Spleen (tissue), 11 donors: ENCODE results near the gene SYT13. TPM values are rescaled to one million over a fixed set of nuclear protein-coding genes. Genes with fewer than 3 reads are reported as not detected.

Source experiments
- DNase-seq: peaks from one replicate; pipeline ENCODE4 v3.0.0-alpha.2; 2020
- H3K27ac ChIP-seq, 8 donors: fragments of 200-600 bp; sonication (generic) in 7 of 8; 1 replicate in 4 of 8; 2 replicates in 4 of 8; pipeline versions ENCODE4 v1.5.0 to v1.8.0; 2016 to 2021; ENCODE audit warnings: inconsistent platforms in 4 of 8, mild to moderate bottlenecking in 4 of 8, moderate library complexity in 1 of 8
- H3K27me3 ChIP-seq, 7 donors: fragments of 200-600 bp; sonication (generic) in 6 of 7; replicated peaks in 1 of 7; 1 replicate in 4 of 7; 2 replicates in 3 of 7; pipeline versions ENCODE4 v1.5.0 to v1.8.0; 2016 to 2021; ENCODE audit warnings: inconsistent platforms in 3 of 7, mild to moderate bottlenecking in 1 of 7
- H3K36me3 ChIP-seq, 6 donors: fragments of 200-600 bp; sonication (generic) in 5 of 6; 1 replicate in 4 of 6; 2 replicates in 2 of 6; pipeline versions ENCODE4 v1.5.0 to v1.8.0; 2016 to 2021; ENCODE audit warnings: inconsistent platforms in 2 of 6
- H3K4me1 ChIP-seq, 6 donors: fragments of 200-600 bp; sonication (generic) in 5 of 6; 1 replicate in 3 of 6; 2 replicates in 3 of 6; pipeline versions ENCODE4 v1.5.0 to v1.8.0; 2016 to 2021; ENCODE audit warnings: inconsistent platforms in 3 of 6
- H3K4me3 ChIP-seq, 8 donors: fragments of 200-600 bp; sonication (generic) in 7 of 8; 1 replicate in 4 of 8; 2 replicates in 4 of 8; pipeline versions ENCODE4 v1.5.0 to v1.8.0; 2016 to 2021; ENCODE audit warnings: inconsistent platforms in 4 of 8, mild to moderate bottlenecking in 4 of 8, moderate library complexity in 2 of 8
- H3K9me3 ChIP-seq, 8 donors: fragments of 200-600 bp; sonication (generic) in 7 of 8; 1 replicate in 4 of 8; 2 replicates in 4 of 8; pipeline versions ENCODE4 v1.5.0 to v1.8.0; 2016 to 2021; ENCODE audit warnings: inconsistent platforms in 4 of 8
- POLR2A ChIP-seq, 3 donors: fragments of 450-650 bp; IDR thresholded peaks; one replicate each; pipeline ENCODE4 v1.5.1; 2017; ENCODE audit warnings: antibody characterized with exemption in 3 of 3, mild to moderate bottlenecking in 1 of 3
- POLR2AphosphoS5 ChIP-seq, 3 donors: sonication (generic); formaldehyde crosslinking; IDR thresholded peaks; one replicate each; pipeline ENCODE4 v1.5.1; 2017; ENCODE audit warnings: antibody characterized with exemption in 3 of 3
- WGBS, 5 donors: extraction: QIAGEN DNeasy Blood & Tissue Kit in 3 of 5; methylation state at CpG; one replicate each; pipeline versions ENCODE4 v1.1.5 to v1.1.7; 2013 to 2018; 5-methylcytosine and 5-hydroxymethylcytosine counted together
- intact Hi-C: fragments of 100-400 bp; cut with DNase I; formaldehyde crosslinking; loops from one replicate; pipeline ENCODE4 v1.15.0; 2023; ENCODE audit warnings: low total_unique reads
- polyA plus RNA-seq, 3 donors: library from polyadenylated mRNA; stranded (reverse); fragments of 200-250 nt; gene quantifications; one replicate each; pipeline ENCODE4 v1.2.1, GENCODE V29; 2013
- total RNA-seq, 7 donors: library from RNA; depleted of rRNA in 3 of 7; stranded (reverse); fragments of >200 nt in 3 of 7; fragmentation: NEBNext Ultra II Directional in 4 of 7; extraction: Animal tissue kit (Norgen Biotek cat#: 25700) in 4 of 7; gene quantifications; one replicate each; pipeline versions ENCODE4 v1.1.0 to v1.2.1, GENCODE V29; 2016 to 2021
- TF ChIP-seq, protein P1 (sequence below), 11 experiments: fragments of 200-600 bp in 7 of 11; fragments of 450-650 bp in 4 of 11; sonication (generic) in 4 of 11; IDR thresholded peaks in 8 of 11; conservative IDR thresholded peaks in 3 of 11; 1 replicate in 7 of 11; 2 replicates in 4 of 11; pipeline versions ENCODE4 v1.4.0 to v1.8.0; 2016 to 2021; ENCODE audit warnings: antibody characterized with exemption in 11 of 11, inconsistent platforms in 4 of 11, mild to moderate bottlenecking in 1 of 11
- donor health status: healthy with polysubstance abuse.
- donor health status: DM: no; HTN: no; CAD: no; lungs with moderate emphysema.
- donor health status: DM: no; HTN: no; CAD: no.
- donor health status: Bipolar disorder and iron deficiency.
- donor health status: healthy.
- donor health status: DM: no; HTN: no; CAD: no.
- donor health status: DM: yes; HTN: yes; CAD: no.

Gene SYT13
- total and polyA plus RNA-seq, 10 donors, result 0.02 to 0.64 (median 0.10) TPM; not detected in 2

- 88 to 95% (median 93%) methylated on average over 1 of the region's 1 CpG for WGBS, 5 donors
- Histone ChIP-seq H3K4me3 (no peak overlapping the region), H3K36me3 (no peaks in the 10 kb centered on the region), H3K27ac (no peak overlapping the region), H3K9me3 (peaks cover 0 to 8% (median 0%) of the 10 kb centered on the region in 8 donors), H3K4me1 (peaks cover 0 to 9% (median 5%) of the 10 kb centered on the region in 6 donors), H3K27me3 (peaks cover 3 to 68% (median 30%) of the 10 kb centered on the region in 7 donors)
- no peak for DNase-seq
- intact Hi-C loops, result no loop called here
- TF ChIP-seq POLR2AphosphoS5 (IDR thresholded peaks at IDR 0.05), result no peak
- no peak for TF ChIP-seq POLR2A (IDR thresholded peaks at IDR 0.05)
- TF ChIP-seq, protein P1, sequence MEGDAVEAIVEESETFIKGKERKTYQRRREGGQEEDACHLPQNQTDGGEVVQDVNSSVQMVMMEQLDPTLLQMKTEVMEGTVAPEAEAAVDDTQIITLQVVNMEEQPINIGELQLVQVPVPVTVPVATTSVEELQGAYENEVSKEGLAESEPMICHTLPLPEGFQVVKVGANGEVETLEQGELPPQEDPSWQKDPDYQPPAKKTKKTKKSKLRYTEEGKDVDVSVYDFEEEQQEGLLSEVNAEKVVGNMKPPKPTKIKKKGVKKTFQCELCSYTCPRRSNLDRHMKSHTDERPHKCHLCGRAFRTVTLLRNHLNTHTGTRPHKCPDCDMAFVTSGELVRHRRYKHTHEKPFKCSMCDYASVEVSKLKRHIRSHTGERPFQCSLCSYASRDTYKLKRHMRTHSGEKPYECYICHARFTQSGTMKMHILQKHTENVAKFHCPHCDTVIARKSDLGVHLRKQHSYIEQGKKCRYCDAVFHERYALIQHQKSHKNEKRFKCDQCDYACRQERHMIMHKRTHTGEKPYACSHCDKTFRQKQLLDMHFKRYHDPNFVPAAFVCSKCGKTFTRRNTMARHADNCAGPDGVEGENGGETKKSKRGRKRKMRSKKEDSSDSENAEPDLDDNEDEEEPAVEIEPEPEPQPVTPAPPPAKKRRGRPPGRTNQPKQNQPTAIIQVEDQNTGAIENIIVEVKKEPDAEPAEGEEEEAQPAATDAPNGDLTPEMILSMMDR (IDR thresholded peaks at IDR 0.05 in 8 of 11, conservative IDR thresholded peaks at IDR 0.05 in 3 of 11), result no peak
Observed at GRCh38 chr11:45290586-45290985, 4.4 kb upstream of the SYT13 start.

DNA sequence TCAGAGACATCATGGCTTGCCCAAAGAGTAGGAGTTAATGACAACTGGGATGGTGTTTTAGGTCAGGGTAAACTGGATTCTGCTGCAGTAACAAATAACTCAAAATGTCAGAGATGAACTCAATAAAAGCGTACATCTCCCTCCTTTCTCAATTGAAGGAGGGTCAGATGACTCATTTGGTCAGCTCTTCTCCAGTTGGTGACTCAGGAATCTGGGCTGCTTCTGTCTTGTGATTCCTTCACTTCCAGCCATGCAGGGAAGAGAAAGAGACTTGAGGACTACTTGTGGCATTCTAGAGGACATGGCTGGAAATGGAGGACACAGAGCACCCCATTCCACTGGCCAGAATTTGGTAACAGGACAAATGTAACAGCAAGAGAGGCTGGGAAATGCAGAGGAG, 3.2 kb upstream of the SYT13 start:
- peaks cover 3 to 80% (median 38%) of the 10 kb centered on the region in 7 donors for H3K27me3 ChIP-seq
- no peak for DNase-seq
- H3K9me3 ChIP-seq, result peaks cover 0 to 8% (median 0%) of the 10 kb centered on the region in 8 donors
- WGBS, 5 donors, result 61 to 96% (median 72%) methylated on average over 1 of the region's 1 CpG
- H3K4me3 ChIP-seq, result no peak overlapping the region
- no peaks in the 10 kb centered on the region for H3K36me3 ChIP-seq
- no peak overlapping the region for H3K27ac ChIP-seq
- H3K4me1 ChIP-seq, result peaks cover 0 to 21% (median 10%) of the 10 kb centered on the region in 6 donors
- intact Hi-C loops, result no loop called here
- TF ChIP-seq POLR2A (IDR thresholded peaks at IDR 0.05), result no peak
- TF ChIP-seq, protein P1 (IDR thresholded peaks at IDR 0.05 in 8 of 11, conservative IDR thresholded peaks at IDR 0.05 in 3 of 11), result no peak

GRCh38 chr11:45288339-45288738, 2.2 kb upstream of the SYT13 start:
- no peak for DNase-seq
- no peaks in the 10 kb centered on the region for H3K36me3 ChIP-seq
- no peak overlapping the region for H3K4me3 ChIP-seq
- 50 to 70% (median 62%) methylated on average over 2 of the region's 2 CpGs for WGBS, 5 donors
- peaks cover 0 to 8% (median 0%) of the 10 kb centered on the region in 8 donors for H3K9me3 ChIP-seq
- peaks cover 3 to 89% (median 42%) of the 10 kb centered on the region in 7 donors for H3K27me3 ChIP-seq
- TF ChIP-seq, protein P1 (IDR thresholded peaks at IDR 0.05 in 8 of 11, conservative IDR thresholded peaks at IDR 0.05 in 3 of 11), result no peak
- TF ChIP-seq POLR2A (IDR thresholded peaks at IDR 0.05) (no peak), POLR2AphosphoS5 (IDR thresholded peaks at IDR 0.05) (no peak)
- no peak overlapping the region for H3K27ac ChIP-seq
- intact Hi-C loops, result no loop called here
- H3K4me1 ChIP-seq, result peaks cover 0 to 22% (median 10%) of the 10 kb centered on the region in 6 donors

- WGBS, 5 donors, result 59 to 88% (median 74%) methylated on average over 3 of the region's 3 CpGs
- no peaks in the 10 kb centered on the region for H3K36me3 ChIP-seq
- peaks cover 0 to 22% (median 10%) of the 10 kb centered on the region in 6 donors for H3K4me1 ChIP-seq
- peaks cover 0 to 8% (median 0%) of the 10 kb centered on the region in 8 donors for H3K9me3 ChIP-seq
- DNase-seq, result no peak
- intact Hi-C loops, result no loop called here
- H3K4me3 ChIP-seq, result no peak overlapping the region
- TF ChIP-seq, protein P1 (IDR thresholded peaks at IDR 0.05 in 8 of 11, conservative IDR thresholded peaks at IDR 0.05 in 3 of 11), result no peak
- no peak for TF ChIP-seq POLR2AphosphoS5 (IDR thresholded peaks at IDR 0.05)
- no peak for TF ChIP-seq POLR2A (IDR thresholded peaks at IDR 0.05)
- peaks cover 3 to 92% (median 51%) of the 10 kb centered on the region in 7 donors for H3K27me3 ChIP-seq
- no peak overlapping the region for H3K27ac ChIP-seq
Observed at GRCh38 chr11:45287316-45287903, 1.3 kb upstream of the SYT13 start.
